Trophoblast cell (in vitro differentiated cells and primary cell): ENCODE results near the gene ELN.

Source experiments
- DNase-seq, 2 donors: peaks; one replicate each; pipeline ENCODE4 v3.0.0-alpha.2; 2016
- H2AFZ ChIP-seq: 2 replicates; pipeline ENCODE4 v1.6.1; 2013; ENCODE audit warnings: low read length, moderate library complexity, mild to moderate bottlenecking; ENCODE audit not compliant: insufficient read depth, poor library complexity
- H2AK5ac ChIP-seq: 2 replicates; pipeline ENCODE4 v1.6.1; 2013; ENCODE audit warnings: mild to moderate bottlenecking, low read length
- H2BK120ac ChIP-seq: 2 replicates; pipeline ENCODE4 v1.6.1; 2013; ENCODE audit warnings: low read length, mild to moderate bottlenecking, moderate library complexity; ENCODE audit not compliant: insufficient read depth, poor library complexity
- H2BK12ac ChIP-seq: 2 replicates; pipeline ENCODE4 v1.6.1; 2013; ENCODE audit warnings: mild to moderate bottlenecking, low read length, moderate library complexity
- H2BK5ac ChIP-seq: 2 replicates; pipeline ENCODE4 v1.6.1; 2013; ENCODE audit warnings: low read length, low read depth, moderate library complexity, mild to moderate bottlenecking; ENCODE audit not compliant: poor library complexity
- H3K14ac ChIP-seq: 2 replicates; pipeline ENCODE4 v1.6.1; 2013; ENCODE audit warnings: mild to moderate bottlenecking, low read length
- H3K18ac ChIP-seq: 2 replicates; pipeline ENCODE4 v1.6.1; 2013; ENCODE audit warnings: mild to moderate bottlenecking, low read length
- H3K23ac ChIP-seq: 2 replicates; pipeline ENCODE4 v1.6.1; 2013; ENCODE audit warnings: low read length
- H3K27ac ChIP-seq: 2 replicates; pipeline ENCODE4 v1.5.1; 2013; ENCODE audit warnings: low read depth, mild to moderate bottlenecking, inconsistent platforms, low read length, moderate library complexity
- H3K27me3 ChIP-seq: 2 replicates; pipeline ENCODE4 v1.6.1; 2013; ENCODE audit warnings: inconsistent platforms, mild to moderate bottlenecking, low read length, moderate library complexity; ENCODE audit not compliant: insufficient read depth
- H3K36me3 ChIP-seq, 2 experiments: 1 replicate in 1 of 2; 2 replicates in 1 of 2; pipeline ENCODE4 v1.6.1; 2013; ENCODE audit warnings: low read length in 2 of 2, mild to moderate bottlenecking in 2 of 2, moderate library complexity in 1 of 2; ENCODE audit not compliant: insufficient read depth in 2 of 2, control insufficient read depth in 1 of 2
- H3K4ac ChIP-seq: 2 replicates; pipeline ENCODE4 v1.6.1; 2013; ENCODE audit warnings: low read depth, mild to moderate bottlenecking, low read length, moderate library complexity
- H3K4me1 ChIP-seq, 2 experiments: 1 replicate in 1 of 2; 2 replicates in 1 of 2; pipeline ENCODE4 v1.6.1; 2013; ENCODE audit warnings: low read length in 2 of 2, mild to moderate bottlenecking in 2 of 2, moderate library complexity in 1 of 2; ENCODE audit not compliant: insufficient read depth in 2 of 2, control insufficient read depth in 1 of 2
- H3K4me2 ChIP-seq: 2 replicates; pipeline ENCODE4 v1.6.1; 2013; ENCODE audit warnings: inconsistent platforms, mild to moderate bottlenecking, low read length, moderate library complexity
- H3K4me3 ChIP-seq: 2 replicates; pipeline ENCODE4 v1.5.1; 2013; ENCODE audit warnings: mild to moderate bottlenecking, low read depth, low read length, inconsistent platforms
- H3K79me1 ChIP-seq: one replicate; pipeline ENCODE4 v1.6.1; 2013; ENCODE audit warnings: low read length
- H3K79me2 ChIP-seq: 2 replicates; pipeline ENCODE4 v1.6.1; 2013; ENCODE audit warnings: low read length, mild to moderate bottlenecking; ENCODE audit not compliant: control insufficient read depth, insufficient read depth, poor library complexity
- H3K9ac ChIP-seq: 2 replicates; pipeline ENCODE4 v1.6.1; 2013; ENCODE audit warnings: mild to moderate bottlenecking, low read length
- H3K9me3 ChIP-seq: 2 replicates; pipeline ENCODE4 v1.6.1; 2013; ENCODE audit warnings: low read depth, mild to moderate bottlenecking, control low read depth, inconsistent platforms, low read length; ENCODE audit not compliant: insufficient read depth
- H4K12ac ChIP-seq: 2 replicates; pipeline ENCODE4 v1.6.1; 2013; ENCODE audit warnings: low read depth, mild to moderate bottlenecking, low read length, moderate library complexity
- H4K8ac ChIP-seq: 2 replicates; pipeline ENCODE4 v1.6.1; 2013; ENCODE audit warnings: low read depth, mild to moderate bottlenecking, low read length, moderate library complexity
- H4K91ac ChIP-seq: one replicate; pipeline ENCODE4 v1.6.1; 2013; ENCODE audit warnings: low read depth, mild to moderate bottlenecking, low read length, moderate library complexity
- WGBS: extraction: QIAGEN DNeasy Blood & Tissue Kit; methylation state at CpG from one replicate; pipeline ENCODE4 v1.1.7; 2013; ENCODE audit warnings: missing lambda C conversion rate; ENCODE audit not compliant: insufficient read length, insufficient coverage; ENCODE audit errors: extremely low coverage; 5-methylcytosine and 5-hydroxymethylcytosine counted together

ELN gene

GRCh38 chr7:74070619-74070921, 42.6 kb downstream of the ELN start:
- Histone ChIP-seq H2BK5ac (no peak overlapping the region), H2AFZ (no peak overlapping the region), H2BK12ac (no peak overlapping the region), H3K14ac (no peak overlapping the region), H2BK120ac (no peak overlapping the region), H3K4me2 (no peak overlapping the region), H3K27ac (no peak overlapping the region), H4K91ac (no peak overlapping the region), H3K9me3 (peaks cover 5% of the 10 kb centered on the region), H3K79me1 (no peaks in the 10 kb centered on the region), H3K4me1 (no peaks in the 10 kb centered on the region), H3K79me2 (no peaks in the 10 kb centered on the region), H3K27me3 (no peaks in the 10 kb centered on the region), H3K23ac (no peak overlapping the region), H3K4ac (no peak overlapping the region), H3K36me3 (no peaks in the 10 kb centered on the region), H3K18ac (no peak overlapping the region), H4K12ac (no peak overlapping the region), H3K4me3 (no peak overlapping the region), H3K9ac (no peak overlapping the region), H4K8ac (no peak overlapping the region), H2AK5ac (no peak overlapping the region)
- no peak for DNase-seq
- WGBS: no CpG with 5 or more reads among the region's 6 CpGs

DNA sequence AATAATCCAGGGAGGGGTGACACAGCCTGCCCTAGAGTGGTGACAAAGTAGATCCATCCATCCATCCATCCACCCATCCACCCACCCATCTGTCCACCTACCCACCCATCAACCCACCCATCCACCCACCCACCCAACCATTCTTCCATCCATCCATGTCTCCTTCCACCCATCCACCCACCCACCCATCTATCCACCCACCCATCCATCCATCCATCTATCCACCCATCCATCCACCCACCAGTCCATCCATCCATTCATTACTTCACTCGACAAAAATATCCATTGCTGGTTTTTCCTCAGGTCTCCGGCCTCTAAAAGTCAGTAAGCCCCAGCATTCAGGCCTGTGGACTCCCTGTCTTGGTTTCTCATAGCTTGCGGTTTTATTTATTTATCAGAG, 43.1 kb downstream of the ELN start:
- Histone ChIP-seq H3K4me2 (no peak overlapping the region), H4K12ac (no peak overlapping the region), H2AFZ (no peak overlapping the region), H3K4me3 (no peak overlapping the region), H4K8ac (no peak overlapping the region), H3K14ac (no peak overlapping the region), H2BK5ac (no peak overlapping the region), H2AK5ac (no peak overlapping the region), H3K79me2 (no peaks in the 10 kb centered on the region), H2BK120ac (no peak overlapping the region), H3K23ac (no peak overlapping the region), H3K18ac (no peak overlapping the region), H3K4ac (no peak overlapping the region), H3K27me3 (no peaks in the 10 kb centered on the region), H4K91ac (no peak overlapping the region), H3K36me3 (no peaks in the 10 kb centered on the region), H3K4me1 (no peaks in the 10 kb centered on the region), H3K9me3 (peaks cover 5% of the 10 kb centered on the region), H2BK12ac (no peak overlapping the region), H3K79me1 (no peaks in the 10 kb centered on the region), H3K27ac (no peak overlapping the region), H3K9ac (no peak overlapping the region)
- WGBS: no CpG with 5 or more reads among the region's 3 CpGs
- no peak for DNase-seq

DNA sequence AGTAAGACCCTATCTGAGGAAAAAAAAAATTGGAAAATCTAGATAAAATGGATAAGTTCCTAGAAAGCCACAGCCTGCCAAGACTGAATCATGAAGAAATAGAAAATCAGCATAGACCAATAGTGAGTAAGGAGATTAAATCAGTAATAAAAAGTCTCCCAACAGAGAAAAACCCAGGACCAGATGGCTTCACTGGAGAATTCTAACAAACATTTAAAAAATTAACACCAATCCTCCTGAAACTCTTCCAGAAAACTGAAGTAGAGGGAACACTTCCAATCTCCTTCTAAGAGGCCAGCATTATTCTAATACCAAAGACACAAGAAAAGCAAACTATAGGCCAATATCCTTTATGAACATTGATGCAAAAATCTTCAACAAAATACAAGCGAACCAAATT, 46.8 kb downstream of the ELN start:
- no peak for DNase-seq
- H3K9ac ChIP-seq: no peak overlapping the region
- H4K91ac ChIP-seq: no peak overlapping the region
- no peak overlapping the region for H2BK5ac ChIP-seq
- no peak overlapping the region for H3K18ac ChIP-seq
- no peaks in the 10 kb centered on the region for H3K36me3 ChIP-seq
- H3K4me1 ChIP-seq: no peaks in the 10 kb centered on the region
- no peak overlapping the region for H3K4me2 ChIP-seq
- H3K14ac ChIP-seq: no peak overlapping the region
- H4K8ac ChIP-seq: no peak overlapping the region
- no peak overlapping the region for H3K4me3 ChIP-seq
- H2AK5ac ChIP-seq: no peak overlapping the region
- H2AFZ ChIP-seq: no peak overlapping the region
- no peak overlapping the region for H3K4ac ChIP-seq
- no peak overlapping the region for H4K12ac ChIP-seq
- H2BK120ac ChIP-seq: no peak overlapping the region
- H3K27ac ChIP-seq: no peak overlapping the region
- no peaks in the 10 kb centered on the region for H3K27me3 ChIP-seq
- H3K79me2 ChIP-seq: no peaks in the 10 kb centered on the region
- H3K9me3 ChIP-seq: peaks cover 3% of the 10 kb centered on the region
- no peak overlapping the region for H3K23ac ChIP-seq
- no peaks in the 10 kb centered on the region for H3K79me1 ChIP-seq
- no CpG with 5 or more reads among the region's 1 CpG for WGBS
- H2BK12ac ChIP-seq: no peak overlapping the region

DNA sequence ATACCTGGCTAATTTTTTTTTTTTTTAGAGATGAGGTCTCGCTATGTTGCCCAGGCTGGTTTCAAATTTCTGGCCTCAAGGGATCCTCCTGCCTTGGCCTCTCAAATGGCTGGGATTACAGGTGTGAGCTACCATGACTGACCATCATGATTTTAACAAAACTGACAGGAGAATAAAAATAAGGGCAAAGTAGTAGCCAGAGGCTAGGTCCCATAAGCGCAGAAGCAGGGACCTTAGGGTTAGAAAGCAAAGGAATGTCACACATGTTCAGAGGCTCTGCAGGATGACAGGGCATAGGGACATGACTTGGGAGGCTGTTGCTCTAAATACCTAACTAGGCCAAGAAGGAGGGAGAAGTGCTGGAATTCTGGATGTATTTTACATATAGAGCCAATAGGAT, 50.5 kb downstream of the ELN start:
- no peaks in the 10 kb centered on the region for H3K27me3 ChIP-seq
- no peak overlapping the region for H3K18ac ChIP-seq
- H2BK120ac ChIP-seq: no peak overlapping the region
- H3K4me2 ChIP-seq: no peak overlapping the region
- no peak overlapping the region for H2BK5ac ChIP-seq
- no peak overlapping the region for H3K4me3 ChIP-seq
- no peak overlapping the region for H4K91ac ChIP-seq
- H3K79me2 ChIP-seq: no peaks in the 10 kb centered on the region
- no peak overlapping the region for H2AK5ac ChIP-seq
- no peak overlapping the region for H3K4ac ChIP-seq
- peaks cover 4 to 5% of the 10 kb centered on the region in 2 experiments for H3K4me1 ChIP-seq
- no peak overlapping the region for H3K14ac ChIP-seq
- H3K9me3 ChIP-seq: peaks cover 7% of the 10 kb centered on the region
- H4K12ac ChIP-seq: no peak overlapping the region
- no peak overlapping the region for H3K23ac ChIP-seq
- DNase-seq: peak; percentile 82 to 90
- H3K27ac ChIP-seq: no peak overlapping the region
- H4K8ac ChIP-seq: no peak overlapping the region
- whole genome bisulfite sequencing: no CpG with 5 or more reads among the region's 2 CpGs
- no peak overlapping the region for H3K9ac ChIP-seq
- H2BK12ac ChIP-seq: no peak overlapping the region
- no peak overlapping the region for H2AFZ ChIP-seq
- no peaks in the 10 kb centered on the region for H3K36me3 ChIP-seq
- peaks cover 3% of the 10 kb centered on the region for H3K79me1 ChIP-seq
